ENCODE measurements around the gene ABCC4.

Gene ABCC4

DNA sequence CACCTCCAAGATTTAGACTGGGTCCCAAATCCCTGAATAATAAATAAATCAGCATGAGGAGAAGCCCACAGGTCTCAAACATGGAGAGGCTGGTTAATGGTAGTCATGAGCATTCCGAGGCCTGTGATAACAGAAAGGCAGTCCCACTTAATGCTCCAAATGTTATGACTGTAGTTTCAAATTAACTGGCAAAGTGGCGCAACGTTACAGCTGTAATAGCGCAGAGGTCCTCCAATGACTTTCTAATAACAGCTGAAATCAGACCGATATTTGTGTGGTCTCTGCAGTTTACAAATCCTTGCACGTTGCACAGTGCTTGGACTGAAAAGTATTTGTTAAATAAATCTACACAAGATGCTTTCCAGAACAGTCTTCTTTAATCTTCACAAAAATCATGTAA, 141.8 kb downstream of the ABCC4 start:
- Histone ChIP-seq H3K36me3 (ENCODE audit: control insufficient read depth, insufficient read depth, low read length) (no peaks in the 10 kb centered on the region), H3K27ac (ENCODE audit: low read depth, low read length, severe bottlenecking) (no peak overlapping the region), H3K9me3 (ENCODE audit: control insufficient read depth, low read length) (no peaks in the 10 kb centered on the region), H3K4me3 (ENCODE audit: extremely low read depth, insufficient read depth, low read length, poor library complexity, severe bottlenecking) (no peak overlapping the region), H3K4me1 (ENCODE audit: control insufficient read depth, insufficient read depth, low read length, poor library complexity, severe bottlenecking) (no peaks in the 10 kb centered on the region)
- WGBS, 2 experiments (ENCODE audit: insufficient coverage in 2 of 2) = 96 to 98% methylated on average over 5 of the region's 6 CpGs

DNA sequence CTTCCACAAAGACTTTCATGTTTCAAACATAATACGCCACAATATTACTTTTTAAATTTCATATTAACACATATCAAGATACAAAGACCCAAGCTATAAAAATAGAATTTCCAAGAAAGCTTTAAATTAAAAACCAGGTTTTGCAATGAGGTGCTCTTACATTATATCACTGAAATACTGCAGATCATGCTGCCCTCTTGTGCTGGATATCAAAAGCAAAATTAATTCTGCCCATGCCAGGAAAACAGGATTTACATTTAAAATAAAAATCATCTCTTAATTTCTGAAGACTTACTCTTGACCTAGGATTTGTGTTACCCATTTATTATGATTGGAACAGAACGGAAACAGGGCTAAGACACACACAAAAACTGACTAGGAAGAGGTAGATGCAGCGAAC, 145.0 kb downstream of the ABCC4 start:
- Histone ChIP-seq H3K9me3 (ENCODE audit: control insufficient read depth, low read length) (no peaks in the 10 kb centered on the region), H3K36me3 (ENCODE audit: control insufficient read depth, insufficient read depth, low read length) (no peaks in the 10 kb centered on the region), H3K4me1 (ENCODE audit: control insufficient read depth, insufficient read depth, low read length, poor library complexity, severe bottlenecking) (no peaks in the 10 kb centered on the region), H3K27ac (ENCODE audit: low read depth, low read length, severe bottlenecking) (no peak overlapping the region), H3K4me3 (ENCODE audit: extremely low read depth, insufficient read depth, low read length, poor library complexity, severe bottlenecking) (no peak overlapping the region)
- WGBS, 2 experiments (ENCODE audit: insufficient coverage in 2 of 2) = 83% methylated on average over 1 of the region's 3 CpGs; no CpG with 5 or more reads in 1 of the 2 experiments

DNA sequence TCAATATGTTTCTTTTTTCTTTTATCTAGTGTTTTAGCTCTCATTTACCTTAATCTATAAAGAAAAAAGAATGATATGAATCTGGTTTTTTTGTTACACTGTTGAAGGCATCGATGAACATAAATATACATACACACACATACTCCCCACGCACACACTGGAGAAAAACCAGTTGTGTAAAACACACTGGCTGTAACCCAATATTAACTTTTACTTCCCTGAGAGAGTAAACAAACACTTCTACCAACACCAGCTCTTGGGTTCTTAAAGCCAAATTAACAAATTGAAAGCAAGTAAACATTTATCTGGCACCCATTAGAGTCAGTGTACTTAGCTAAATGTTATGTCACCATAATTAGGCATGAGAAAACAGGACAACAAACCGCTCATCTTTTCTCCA, 145.7 kb downstream of the ABCC4 start:
- Histone ChIP-seq H3K27ac (ENCODE audit: low read depth, low read length, severe bottlenecking) (no peak overlapping the region), H3K9me3 (ENCODE audit: control insufficient read depth, low read length) (no peaks in the 10 kb centered on the region), H3K4me3 (ENCODE audit: extremely low read depth, insufficient read depth, low read length, poor library complexity, severe bottlenecking) (no peak overlapping the region), H3K36me3 (ENCODE audit: control insufficient read depth, insufficient read depth, low read length) (no peaks in the 10 kb centered on the region), H3K4me1 (ENCODE audit: control insufficient read depth, insufficient read depth, low read length, poor library complexity, severe bottlenecking) (no peaks in the 10 kb centered on the region)
- WGBS, 2 experiments (ENCODE audit: insufficient coverage in 2 of 2) = 100% methylated on average over 1 to 2 of the region's 3 CpGs

DNA sequence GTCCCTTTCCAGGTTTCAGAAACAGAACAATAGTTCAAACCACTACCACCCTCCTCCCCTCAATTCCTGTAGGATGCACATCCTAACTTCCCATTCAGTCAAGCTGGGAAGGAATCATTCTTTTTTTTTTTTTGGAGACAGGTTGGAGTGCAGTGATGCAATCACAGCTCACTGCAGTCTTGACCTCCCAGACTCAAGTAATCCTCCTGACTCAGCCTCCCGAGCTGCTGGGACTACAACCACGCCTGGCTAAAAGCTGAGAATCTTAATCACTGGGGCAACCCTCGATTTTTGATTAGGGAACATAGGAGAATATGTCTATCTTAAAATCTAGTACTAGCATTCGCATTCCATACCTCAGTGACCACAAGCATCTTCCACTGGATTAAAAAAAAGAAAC, 146.2 kb downstream of the ABCC4 start:
- Histone ChIP-seq H3K36me3 (ENCODE audit: control insufficient read depth, insufficient read depth, low read length) (no peaks in the 10 kb centered on the region), H3K4me1 (ENCODE audit: control insufficient read depth, insufficient read depth, low read length, poor library complexity, severe bottlenecking) (no peaks in the 10 kb centered on the region), H3K4me3 (ENCODE audit: extremely low read depth, insufficient read depth, low read length, poor library complexity, severe bottlenecking) (no peak overlapping the region), H3K27ac (ENCODE audit: low read depth, low read length, severe bottlenecking) (no peak overlapping the region), H3K9me3 (ENCODE audit: control insufficient read depth, low read length) (no peaks in the 10 kb centered on the region)
- WGBS, 2 experiments (ENCODE audit: insufficient coverage in 2 of 2) = 100% methylated on average over 1 of the region's 4 CpGs; no CpG with 5 or more reads in 1 of the 2 experiments

DNA sequence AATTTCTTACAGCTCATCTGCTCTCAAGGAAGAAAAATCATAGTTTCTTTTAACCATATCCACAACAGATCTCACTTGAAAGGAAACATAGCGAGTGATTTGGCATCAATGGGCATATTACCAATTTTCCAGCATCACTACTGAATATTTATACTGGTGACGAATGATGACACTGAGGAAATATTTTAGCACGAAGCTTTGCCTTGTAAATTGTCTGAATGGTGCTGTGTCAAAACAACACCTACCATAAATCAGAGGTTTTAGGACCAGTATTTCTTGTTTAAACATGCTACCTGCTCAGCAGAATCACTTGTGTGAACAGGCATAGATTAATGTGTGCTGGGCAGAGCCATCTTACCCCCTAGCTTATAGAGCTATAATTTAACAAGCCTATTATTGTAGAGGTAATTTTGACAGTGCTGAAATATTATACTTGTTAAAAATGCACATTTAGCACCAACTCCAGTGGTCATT, 146.8 kb downstream of the ABCC4 start:
- 56% methylated on average over 2 of the region's 3 CpGs; no CpG with 5 or more reads in 1 of the 2 experiments for WGBS, 2 experiments (ENCODE audit: insufficient coverage in 2 of 2)
- Histone ChIP-seq H3K27ac (ENCODE audit: low read depth, low read length, severe bottlenecking) (no peak overlapping the region), H3K36me3 (ENCODE audit: control insufficient read depth, insufficient read depth, low read length) (no peaks in the 10 kb centered on the region), H3K4me3 (ENCODE audit: extremely low read depth, insufficient read depth, low read length, poor library complexity, severe bottlenecking) (no peak overlapping the region), H3K4me1 (ENCODE audit: control insufficient read depth, insufficient read depth, low read length, poor library complexity, severe bottlenecking) (no peaks in the 10 kb centered on the region), H3K9me3 (ENCODE audit: control insufficient read depth, low read length) (no peaks in the 10 kb centered on the region)

DNA sequence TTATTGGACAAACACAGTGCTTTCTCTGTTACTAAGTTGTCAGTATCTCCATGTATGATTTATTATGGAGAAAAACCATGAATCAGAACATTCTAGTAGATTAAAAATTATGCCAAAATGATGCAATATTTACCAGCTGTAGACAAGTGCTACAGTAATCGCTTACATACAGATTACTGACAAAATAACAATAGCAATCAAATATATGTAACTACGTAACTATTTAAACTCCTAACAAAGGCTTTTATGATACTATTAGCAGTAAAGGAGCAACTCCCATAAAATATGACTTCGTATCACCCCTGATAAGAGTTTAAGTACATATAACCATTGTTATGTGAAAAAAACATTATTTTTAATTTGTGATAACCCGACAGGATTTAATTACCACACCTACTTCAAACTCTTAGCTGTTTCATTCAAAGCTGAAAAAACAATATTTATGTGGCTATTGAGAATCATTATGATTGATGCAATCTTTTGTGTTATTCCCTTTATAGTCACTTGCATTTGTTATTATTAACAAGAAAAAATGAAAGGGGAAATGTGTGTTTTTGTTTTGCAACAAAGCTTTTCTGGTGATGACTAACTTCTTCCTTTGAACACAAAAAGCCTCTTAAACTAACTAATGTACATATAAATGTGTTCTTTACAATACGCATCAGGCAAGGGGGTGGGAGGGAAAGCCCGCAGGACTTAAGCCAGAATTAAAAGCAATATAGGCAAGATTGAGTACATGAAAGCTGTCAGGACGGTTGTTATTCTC, 147.4 kb downstream of the ABCC4 start:
- Histone ChIP-seq H3K27ac (ENCODE audit: low read depth, low read length, severe bottlenecking) (no peak overlapping the region), H3K4me3 (ENCODE audit: extremely low read depth, insufficient read depth, low read length, poor library complexity, severe bottlenecking) (no peak overlapping the region), H3K9me3 (ENCODE audit: control insufficient read depth, low read length) (no peaks in the 10 kb centered on the region), H3K4me1 (ENCODE audit: control insufficient read depth, insufficient read depth, low read length, poor library complexity, severe bottlenecking) (no peaks in the 10 kb centered on the region), H3K36me3 (ENCODE audit: control insufficient read depth, insufficient read depth, low read length) (no peaks in the 10 kb centered on the region)
- 93% methylated on average over 2 of the region's 7 CpGs; no CpG with 5 or more reads in 1 of the 2 experiments for WGBS, 2 experiments (ENCODE audit: insufficient coverage in 2 of 2)

DNA sequence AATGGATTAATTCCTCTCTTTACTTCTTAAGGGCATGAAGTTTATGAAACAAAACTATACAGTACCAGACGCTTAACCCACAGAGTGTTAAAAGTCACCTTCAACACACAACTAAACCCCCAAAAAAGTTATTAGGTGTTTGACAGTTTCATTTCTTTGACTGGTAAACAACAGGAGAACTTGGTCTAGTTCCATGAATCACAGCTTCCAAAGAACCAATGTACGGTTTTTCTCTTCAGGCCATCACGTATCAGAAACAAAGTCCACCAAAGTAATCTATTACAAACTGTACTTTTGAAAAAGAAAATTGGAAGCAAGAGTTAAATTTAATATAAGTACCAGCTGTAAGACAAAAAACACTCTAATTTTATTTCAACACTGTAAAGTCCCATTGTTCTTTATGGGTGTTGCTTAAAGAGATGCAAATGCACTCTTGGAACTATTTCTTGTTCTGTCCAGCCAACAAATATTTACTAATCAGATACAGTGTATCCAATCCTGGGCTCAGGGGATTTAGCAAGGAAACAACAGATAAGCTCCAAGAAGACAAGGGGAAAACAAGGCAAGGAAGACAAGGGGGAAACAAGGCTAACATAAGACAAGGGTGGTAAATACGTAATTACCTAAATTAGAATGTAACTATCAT, 149.2 kb downstream of the ABCC4 start:
- H3K9me3 ChIP-seq (ENCODE audit: control insufficient read depth, low read length) = no peaks in the 10 kb centered on the region
- H3K27ac ChIP-seq (ENCODE audit: low read depth, low read length, severe bottlenecking) = no peak overlapping the region
- WGBS, 2 experiments (ENCODE audit: insufficient coverage in 2 of 2) = 100% methylated on average over 2 of the region's 4 CpGs; no CpG with 5 or more reads in 1 of the 2 experiments
- no peaks in the 10 kb centered on the region for H3K36me3 ChIP-seq (ENCODE audit: control insufficient read depth, insufficient read depth, low read length)
- no peaks in the 10 kb centered on the region for H3K4me1 ChIP-seq (ENCODE audit: control insufficient read depth, insufficient read depth, low read length, poor library complexity, severe bottlenecking)
- no peak overlapping the region for H3K4me3 ChIP-seq (ENCODE audit: extremely low read depth, insufficient read depth, low read length, poor library complexity, severe bottlenecking)

DNA sequence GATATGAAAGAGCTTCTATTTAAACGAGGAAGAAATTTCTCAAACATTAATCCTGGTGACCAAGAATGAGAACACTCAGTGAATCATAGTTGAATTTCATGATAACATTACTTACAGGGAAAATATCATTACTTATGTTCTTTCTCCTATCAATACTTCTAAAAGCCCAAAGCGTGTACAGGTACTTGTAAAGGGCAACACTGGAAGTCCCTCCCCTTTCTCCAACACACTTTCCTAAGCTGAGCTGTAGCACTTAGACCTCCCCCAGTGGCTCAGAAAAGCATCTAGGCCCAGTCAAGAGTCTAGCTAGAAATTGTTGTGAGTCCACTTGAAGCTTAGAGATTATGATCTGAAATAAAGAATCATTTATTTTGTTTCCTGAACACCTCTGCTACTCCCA, 150.7 kb downstream of the ABCC4 start:
- Histone ChIP-seq H3K4me3 (ENCODE audit: extremely low read depth, insufficient read depth, low read length, poor library complexity, severe bottlenecking) (no peak overlapping the region), H3K27ac (ENCODE audit: low read depth, low read length, severe bottlenecking) (no peak overlapping the region), H3K9me3 (ENCODE audit: control insufficient read depth, low read length) (no peaks in the 10 kb centered on the region), H3K36me3 (ENCODE audit: control insufficient read depth, insufficient read depth, low read length) (no peaks in the 10 kb centered on the region), H3K4me1 (ENCODE audit: control insufficient read depth, insufficient read depth, low read length, poor library complexity, severe bottlenecking) (no peaks in the 10 kb centered on the region)
- 100% methylated on average over 1 of the region's 2 CpGs; no CpG with 5 or more reads in 1 of the 2 experiments for WGBS, 2 experiments (ENCODE audit: insufficient coverage in 2 of 2)

DNA sequence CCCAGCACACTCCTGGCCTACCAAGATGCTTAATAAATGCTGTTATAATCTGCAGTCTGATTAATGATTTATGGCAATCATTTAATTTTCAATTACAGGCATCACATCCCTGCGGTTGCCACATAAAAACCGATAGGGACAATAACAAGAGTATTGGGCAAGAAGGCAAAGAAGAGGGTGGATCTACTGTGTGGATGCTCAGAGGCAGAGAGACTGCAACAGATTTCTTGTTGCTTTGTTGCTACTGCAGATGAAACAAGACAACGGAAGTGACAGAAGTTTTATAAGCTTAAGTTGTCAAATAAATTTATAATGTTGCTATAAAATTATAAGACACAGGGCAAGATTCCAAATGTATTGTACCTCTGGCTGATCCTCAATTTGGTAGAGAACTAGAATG, 154.8 kb downstream of the ABCC4 start:
- WGBS, 2 experiments (ENCODE audit: insufficient coverage in 2 of 2) = 80 to 88% methylated on average over 1 to 2 of the region's 3 CpGs
- Histone ChIP-seq H3K4me3 (ENCODE audit: extremely low read depth, insufficient read depth, low read length, poor library complexity, severe bottlenecking) (no peak overlapping the region), H3K4me1 (ENCODE audit: control insufficient read depth, insufficient read depth, low read length, poor library complexity, severe bottlenecking) (no peaks in the 10 kb centered on the region)

DNA sequence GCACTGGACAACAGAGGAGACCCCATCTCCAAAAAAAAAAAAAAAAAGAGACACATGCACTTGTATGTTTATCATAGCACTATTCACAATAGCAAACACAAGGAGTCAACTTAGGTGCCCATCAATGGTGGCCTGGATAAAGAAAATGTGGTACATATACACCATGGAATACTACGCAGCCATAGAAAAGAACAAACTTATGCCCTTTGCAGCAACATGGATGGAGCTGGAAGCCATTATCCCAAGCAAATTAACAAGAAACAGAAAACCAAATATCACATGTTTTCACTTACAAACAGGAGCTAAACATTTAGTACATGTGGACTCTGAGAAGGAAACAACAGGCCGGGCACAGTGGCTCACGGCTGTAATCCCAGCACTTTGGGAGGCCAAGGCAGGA, 155.7 kb downstream of the ABCC4 start:
- H3K4me3 ChIP-seq (ENCODE audit: extremely low read depth, insufficient read depth, low read length, poor library complexity, severe bottlenecking) = no peak overlapping the region
- 82 to 88% methylated on average over 3 of the region's 3 CpGs for WGBS, 2 experiments (ENCODE audit: insufficient coverage in 2 of 2)
- no peak overlapping the region for H3K27ac ChIP-seq (ENCODE audit: low read depth, low read length, severe bottlenecking)
- H3K9me3 ChIP-seq (ENCODE audit: control insufficient read depth, low read length) = no peaks in the 10 kb centered on the region
- no peaks in the 10 kb centered on the region for H3K4me1 ChIP-seq (ENCODE audit: control insufficient read depth, insufficient read depth, low read length, poor library complexity, severe bottlenecking)
- H3K36me3 ChIP-seq (ENCODE audit: control insufficient read depth, insufficient read depth, low read length) = no peaks in the 10 kb centered on the region

More for the DNA sequence above, 154.8 kb downstream of the ABCC4 start:
- no peaks in the 10 kb centered on the region for H3K36me3 ChIP-seq (ENCODE audit: control insufficient read depth, insufficient read depth, low read length)
- no peak overlapping the region for H3K27ac ChIP-seq (ENCODE audit: low read depth, low read length, severe bottlenecking)
- no peaks in the 10 kb centered on the region for H3K9me3 ChIP-seq (ENCODE audit: control insufficient read depth, low read length)

DNA sequence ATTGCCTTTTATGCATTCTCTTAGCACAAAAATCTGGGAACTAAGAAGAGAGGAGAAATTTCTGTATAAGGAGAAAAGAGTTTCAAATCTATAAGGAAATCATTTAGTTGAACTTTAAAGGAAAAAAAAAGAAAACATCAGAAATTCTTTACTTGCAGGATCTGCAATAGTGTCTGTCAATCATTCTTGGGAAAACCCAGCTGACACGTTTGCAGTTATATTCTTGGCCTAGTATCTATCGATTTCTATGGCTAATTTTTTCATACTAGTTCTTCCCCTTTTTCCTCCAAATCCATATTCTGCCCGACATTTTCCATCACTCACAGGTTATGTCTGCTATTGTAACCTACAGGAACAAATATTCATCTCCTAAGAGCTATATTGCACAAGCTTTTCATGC, 160.7 kb downstream of the ABCC4 start:
- Histone ChIP-seq H3K27ac (ENCODE audit: low read depth, low read length, severe bottlenecking) (no peak overlapping the region), H3K36me3 (ENCODE audit: control insufficient read depth, insufficient read depth, low read length) (peaks cover 6% of the 10 kb centered on the region), H3K4me1 (ENCODE audit: control insufficient read depth, insufficient read depth, low read length, poor library complexity, severe bottlenecking) (no peaks in the 10 kb centered on the region), H3K4me3 (ENCODE audit: extremely low read depth, insufficient read depth, low read length, poor library complexity, severe bottlenecking) (no peak overlapping the region), H3K9me3 (ENCODE audit: control insufficient read depth, low read length) (no peaks in the 10 kb centered on the region)
- 100% methylated on average over 3 of the region's 3 CpGs for WGBS, 2 experiments (ENCODE audit: insufficient coverage in 2 of 2)

Measured in mesodermal cell (in vitro differentiated cells).